Hematopoietic multipotent progenitor cell treated with erythropoietin and hydrocortisone succinate and interleukin-3 and kit ligand, for 6 days (in vitro differentiated cells): ENCODE measurements around the gene FRMPD3.

ENCODE experiments used
- DNase-seq: peaks from one replicate; pipeline ENCODE4 v3.0.0-alpha.2; 2015

Gene FRMPD3

GRCh38 chrX:107482046-107482445 lies 32.6 kb downstream of the FRMPD3 start:
- DNase-seq = no peak

- DNase-seq = no peak
Measured at GRCh38 chrX:107484002-107484726, 34.7 kb downstream of the FRMPD3 start.

DNA sequence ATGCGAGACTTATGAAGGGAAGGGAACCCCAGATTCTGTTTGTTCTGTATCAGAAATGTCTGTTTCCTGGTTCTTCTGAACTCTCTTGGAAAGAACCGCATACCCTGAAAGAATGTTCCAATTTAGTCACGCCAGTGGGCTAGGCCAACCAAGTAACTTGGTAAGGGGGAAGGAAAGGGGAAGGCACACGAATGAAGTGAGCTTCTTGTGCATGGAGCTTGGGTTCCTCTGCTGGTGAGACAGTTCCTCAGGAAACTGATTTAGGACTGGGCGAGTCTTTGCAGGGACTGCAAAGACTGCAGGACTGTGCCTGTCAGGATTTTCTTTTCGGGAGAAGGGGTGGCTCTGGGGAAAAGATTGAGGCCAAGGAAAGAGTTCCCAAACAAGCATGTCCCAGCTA lies 35.6 kb downstream of the FRMPD3 start:
- DNase-seq = no peak

DNA sequence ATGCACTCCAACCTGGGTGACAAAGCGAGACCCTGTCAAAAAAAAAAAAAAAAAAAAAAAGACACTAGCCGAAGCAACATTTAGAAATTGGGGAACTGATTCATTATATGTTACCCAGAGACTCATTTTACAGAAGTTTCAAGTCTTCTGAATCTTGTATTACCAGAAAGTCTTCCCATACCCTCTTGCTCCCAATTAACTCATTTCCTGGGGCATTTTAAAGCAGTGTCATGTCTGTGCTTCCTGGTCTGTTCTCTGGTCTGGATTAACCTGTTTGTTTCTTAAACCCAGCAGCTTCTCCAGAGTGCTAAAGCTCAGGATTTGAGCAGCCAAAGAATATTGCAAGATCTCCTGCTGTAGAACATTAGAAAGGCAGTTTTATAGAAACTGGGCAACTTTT lies 43.7 kb downstream of the FRMPD3 start:
- DNase-seq = no peak

DNA sequence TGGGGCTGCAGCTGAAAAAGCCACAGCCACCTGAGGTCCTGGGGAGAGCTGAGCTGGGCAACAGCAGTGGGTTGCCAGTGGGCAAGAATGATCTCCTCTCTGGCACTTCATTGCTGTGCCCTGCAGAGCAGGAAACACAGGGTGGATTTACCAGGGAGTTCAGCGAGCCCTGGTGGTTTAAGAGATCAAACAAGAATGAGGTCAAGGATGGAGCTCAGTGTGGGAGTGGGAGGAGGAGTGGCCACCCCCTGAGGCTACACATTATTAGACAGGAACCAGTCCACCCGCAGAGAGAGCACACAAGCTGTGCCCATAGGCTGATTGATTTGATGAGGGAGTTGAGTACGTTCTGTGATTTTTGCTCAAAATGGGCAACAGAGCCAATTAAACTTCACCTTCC lies 47.3 kb downstream of the FRMPD3 start:
- no peak for DNase-seq
